AML-193 (cell line): Measurements from ENCODE around the gene ARHGEF16.

ENCODE experiments used
- DNase-seq, 2 experiments: peaks; one replicate each; lab custom pipeline; 2025; lab: John Stamatoyannopoulos, UW

ARHGEF16 gene

DNA sequence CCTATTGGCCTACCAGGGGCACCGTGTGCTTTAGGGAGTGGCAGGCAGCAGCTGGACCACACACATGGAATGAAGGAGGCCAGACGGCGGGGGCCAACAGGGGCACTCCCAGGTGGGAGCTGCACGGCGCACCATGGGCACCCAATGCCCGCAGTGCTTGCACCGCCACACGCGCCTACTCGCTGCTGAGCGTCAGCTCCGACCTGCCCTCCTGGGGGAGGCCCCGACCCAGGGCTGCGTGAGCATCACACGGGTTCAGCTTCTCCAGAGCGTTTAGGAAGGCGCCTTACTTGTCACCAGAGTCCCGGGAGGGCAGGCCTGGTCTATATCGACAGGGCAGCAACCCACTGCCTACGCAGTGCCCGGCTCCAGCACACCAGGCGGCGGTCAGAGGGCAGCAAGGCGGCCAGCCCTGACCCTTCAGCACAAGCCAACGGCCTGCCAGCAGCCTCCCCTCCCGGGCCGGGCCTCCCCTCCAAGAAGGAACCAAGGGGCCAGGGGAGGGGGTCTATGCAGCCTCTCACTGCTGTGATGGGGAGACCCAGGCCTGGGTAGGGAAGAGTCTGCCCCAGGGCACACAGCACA is 64.9 kb downstream of the ARHGEF16 start:
- no peak for DNase-seq

DNA sequence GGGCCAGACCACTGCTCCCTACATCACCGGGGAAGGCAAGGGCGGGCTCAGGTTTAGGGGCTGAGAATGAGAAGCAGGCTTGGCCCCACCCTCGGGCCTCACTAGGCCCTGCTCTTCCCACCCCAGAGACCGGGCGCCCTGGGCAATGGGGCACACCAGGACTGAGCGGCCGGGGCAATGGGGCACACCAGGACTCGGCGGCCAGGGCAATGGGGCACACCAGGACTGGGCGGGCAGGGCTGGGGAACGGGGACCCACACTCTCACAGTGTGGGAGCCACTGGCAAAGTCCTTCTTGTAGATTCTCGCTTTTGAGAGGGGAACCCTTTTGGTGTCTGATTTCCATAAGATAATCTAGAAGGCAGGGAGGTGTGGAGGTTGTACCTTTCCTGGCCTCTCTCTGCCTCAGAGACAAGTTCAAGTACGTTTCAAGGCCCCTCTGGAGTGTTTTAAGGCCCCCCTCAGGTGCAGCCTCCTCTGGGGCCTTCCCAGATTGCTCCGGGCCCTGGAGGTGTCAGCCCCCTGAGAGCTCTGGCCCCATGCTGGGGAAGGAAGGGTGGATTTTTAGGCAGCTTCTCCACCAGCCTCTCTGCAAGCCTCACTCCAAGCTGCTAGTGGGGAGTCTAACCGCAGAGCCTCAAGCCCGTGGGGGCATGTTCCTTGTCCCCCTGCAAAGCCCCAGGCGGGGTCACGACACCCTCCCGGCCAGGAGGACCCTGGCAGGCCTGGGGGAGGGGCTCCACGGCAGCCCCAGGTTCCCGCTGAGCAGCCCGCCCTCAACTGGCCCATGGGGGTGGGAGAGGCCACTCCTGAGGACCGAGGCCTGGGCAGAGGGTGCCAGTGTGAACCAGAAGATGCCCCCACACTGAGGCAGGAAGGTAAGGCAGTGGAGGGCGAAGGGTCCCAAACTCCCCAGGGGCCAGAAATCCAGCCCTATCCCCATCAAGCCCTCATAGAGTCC is 66.2 kb downstream of the ARHGEF16 start:
- DNase-seq, result no peak

- DNase-seq, result no peak
Measured at GRCh38 chr1:3521426-3521825, 67.0 kb downstream of the ARHGEF16 start.

GRCh38 chr1:3522112-3522511 is 67.6 kb downstream of the ARHGEF16 start:
- DNase-seq, result no peak

- DNase-seq, result no peak
Measured at GRCh38 chr1:3522564-3523265, 68.2 kb downstream of the ARHGEF16 start.

DNA sequence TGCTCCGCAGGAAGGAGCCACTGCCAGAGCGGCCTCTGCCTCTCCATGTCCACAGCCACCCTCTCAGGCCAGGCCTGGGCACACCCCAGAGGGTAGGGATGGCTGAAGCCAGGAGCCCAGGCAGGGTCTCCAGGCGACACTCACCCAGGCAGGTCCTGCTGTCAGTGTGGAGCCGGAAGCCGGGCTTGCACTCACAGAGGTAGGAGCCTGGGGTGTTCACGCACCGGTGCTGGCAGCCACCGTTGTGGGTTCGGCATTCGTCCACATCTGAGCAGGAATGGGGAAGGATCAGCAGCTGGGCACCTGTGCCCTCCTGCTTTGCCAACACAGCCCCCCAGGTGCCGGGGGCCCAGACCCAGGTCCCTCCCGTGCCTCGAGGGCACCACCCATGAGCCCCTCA is 69.5 kb downstream of the ARHGEF16 start:
- no peak for DNase-seq

DNA sequence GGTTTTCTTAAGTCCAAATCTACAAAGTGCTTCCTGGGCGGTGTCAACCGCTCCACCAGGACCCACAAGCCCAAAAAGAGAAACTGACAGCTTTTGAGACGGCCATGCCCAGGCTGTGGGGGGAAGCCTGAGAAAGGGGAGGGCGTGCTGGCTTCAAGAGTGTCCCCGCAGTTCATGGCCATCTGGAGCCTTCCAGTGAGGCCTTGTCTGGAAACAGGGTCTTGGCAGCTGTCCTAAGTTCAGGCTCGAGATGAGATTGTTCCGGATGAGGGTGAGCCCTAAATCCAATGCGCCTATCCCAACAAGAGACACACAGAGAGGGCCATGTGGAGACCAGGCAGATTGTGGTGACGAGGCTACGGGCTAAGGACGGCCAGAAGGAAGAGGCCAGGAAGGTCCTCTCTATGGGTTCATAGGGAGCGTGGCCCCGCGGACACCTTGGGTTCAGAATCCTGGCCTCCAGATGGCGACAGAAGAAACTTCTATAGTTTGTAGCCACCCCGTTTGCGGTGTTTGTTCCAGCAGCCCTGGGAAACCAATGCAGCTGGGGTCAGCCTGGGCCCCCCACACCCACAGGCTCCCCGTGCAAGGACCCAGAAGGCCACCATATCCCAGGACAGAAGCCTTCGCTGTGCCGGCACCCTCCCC is 70.2 kb downstream of the ARHGEF16 start:
- no peak for DNase-seq

DNA sequence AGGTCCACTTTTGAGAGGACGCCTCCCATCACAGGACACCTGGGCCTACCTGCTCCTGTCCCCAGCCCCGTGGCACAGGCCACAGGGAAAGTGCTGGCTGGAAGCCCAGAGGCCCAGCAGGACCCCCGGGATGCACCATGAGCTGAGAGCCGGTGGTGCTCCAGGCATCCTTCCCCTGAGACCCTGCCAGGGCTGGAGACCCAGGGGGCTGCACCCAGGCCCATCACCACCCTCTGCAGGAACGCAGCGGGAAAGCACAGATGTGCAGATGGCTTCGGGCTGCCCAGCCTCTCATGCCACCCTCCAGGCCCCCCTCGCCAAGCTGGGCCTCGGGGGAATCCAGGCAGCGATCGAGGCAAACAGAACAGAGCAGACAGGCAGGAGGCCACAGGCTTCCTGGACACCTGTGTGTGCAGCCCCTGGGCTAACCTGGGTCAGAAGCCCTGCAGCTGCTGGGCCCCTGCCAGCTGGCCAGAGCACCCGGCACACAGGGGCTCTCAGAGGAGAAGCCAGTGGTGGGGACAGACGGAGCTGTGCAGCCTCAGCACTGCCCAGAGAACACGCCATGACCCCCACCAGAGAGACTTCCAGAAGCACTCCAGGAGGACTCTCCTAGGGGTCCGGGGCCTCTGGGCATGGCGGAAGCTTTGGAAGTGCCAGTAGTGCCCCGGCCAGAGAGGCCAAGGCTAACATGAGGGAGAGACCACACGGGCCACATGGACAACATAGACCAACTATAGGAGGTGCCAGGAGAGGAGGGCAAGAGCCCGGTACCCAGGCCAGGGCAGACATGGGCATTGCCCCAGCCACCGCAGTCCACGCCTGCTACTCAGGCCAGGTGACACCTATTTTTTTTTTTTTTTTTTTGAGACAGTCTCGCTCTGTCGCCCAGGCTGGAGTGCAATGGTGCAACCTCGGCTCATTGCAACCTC is 71.4 kb downstream of the ARHGEF16 start:
- no peak for DNase-seq

GRCh38 chr1:3527774-3528173 is 73.3 kb downstream of the ARHGEF16 start:
- DNase-seq, result no peak

DNA sequence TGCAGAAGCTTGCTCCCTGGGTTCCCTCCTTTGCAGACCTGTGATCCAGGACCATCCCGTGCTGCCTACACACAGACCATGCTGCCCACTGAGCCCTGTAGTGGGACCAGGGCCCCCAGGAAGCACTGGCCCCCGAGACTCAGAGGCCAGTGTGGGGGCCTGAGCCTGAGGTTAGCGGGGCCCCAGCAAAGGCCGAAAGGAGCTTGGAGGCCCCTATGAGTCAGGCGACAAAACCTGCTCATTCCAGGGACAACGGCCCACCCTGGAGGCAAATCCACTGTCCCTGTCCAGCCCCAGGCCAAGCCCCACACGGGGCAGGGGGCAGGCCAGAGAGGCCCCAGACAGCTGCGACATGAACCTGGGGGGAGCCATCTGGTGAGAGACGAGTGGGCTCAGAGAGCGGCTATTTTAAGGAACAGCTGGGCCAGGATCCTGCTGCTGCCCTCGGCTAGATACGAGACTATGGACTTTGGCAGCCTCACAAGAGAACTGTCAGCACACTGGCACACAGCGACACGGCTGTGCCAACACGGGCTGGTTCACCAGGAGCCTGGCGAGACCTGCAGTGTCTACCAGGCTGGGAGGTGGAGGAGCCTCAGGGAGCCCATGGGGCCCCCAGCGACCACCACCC is 74.7 kb downstream of the ARHGEF16 start:
- no peak for DNase-seq

DNA sequence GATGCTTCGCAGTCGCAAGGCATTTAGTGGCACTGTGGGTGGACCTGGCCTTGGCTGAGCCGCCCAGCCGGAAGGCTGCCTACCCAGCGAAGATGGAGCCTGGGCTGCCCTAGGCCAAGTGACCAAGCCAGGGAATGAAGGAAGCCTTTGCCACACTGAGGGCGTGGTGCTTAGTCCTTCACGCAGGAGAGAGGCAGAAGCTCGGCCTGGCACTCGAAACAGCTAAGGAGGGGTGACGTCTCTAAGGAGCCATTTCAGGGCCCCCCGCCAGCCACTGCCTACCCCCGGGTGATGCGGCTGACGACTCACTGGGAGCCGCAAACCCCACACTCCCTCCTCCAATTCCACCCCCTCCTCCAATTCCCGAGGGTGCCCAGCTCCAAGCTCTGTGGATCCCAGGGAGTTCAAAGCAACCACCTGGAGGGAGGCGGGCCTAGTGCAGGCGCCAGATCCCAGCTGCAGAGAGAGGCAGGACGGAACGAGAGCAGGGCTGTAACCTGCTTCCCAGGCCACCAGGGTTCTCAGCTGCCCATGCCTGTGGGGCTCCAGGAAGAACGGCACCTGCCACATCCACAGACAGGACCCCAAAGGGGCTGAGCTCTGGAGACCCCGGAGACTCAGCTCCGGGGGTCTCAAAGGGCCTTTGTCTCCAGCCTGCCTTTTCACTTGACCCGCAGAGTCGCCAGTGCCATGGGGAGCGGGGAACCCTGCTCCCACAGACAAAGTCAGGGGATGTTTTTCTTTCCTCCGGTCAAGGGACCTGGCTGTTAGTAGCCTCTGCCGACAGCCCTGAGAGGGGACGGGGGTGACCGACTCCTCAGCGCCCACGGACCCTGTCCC is 75.8 kb downstream of the ARHGEF16 start:
- DNase-seq, result peak; percentile 10 to 20
